BJ (cell line): ENCODE measurements around the gene GALK1. TPM values are rescaled to one million over a fixed set of nuclear protein-coding genes. Genes with fewer than 3 reads are reported as not detected.

Experiments used
- CTCF ChIA-PET: fragments of 350-600 bp; formaldehyde crosslinking; extraction: SDS; loops from one replicate; lab custom pipeline; 2021; ENCODE audit warnings: antibody characterized with exemption, inconsistent platforms; lab: Yijun Ruan, JAX
- POLR2A ChIA-PET: fragments of 300-600 bp; sonication (Branson Sonifier 250); formaldehyde crosslinking; extraction: SDS; loops from one replicate; lab custom pipeline; 2021; ENCODE audit warnings: antibody characterized with exemption; lab: Charles Lee
- DNase-seq: peaks from one replicate; pipeline ENCODE4 v3.0.0-alpha.2; 2011; ENCODE audit warnings: low read depth
- H3K27me3 ChIP-seq: 2 replicates; pipeline ENCODE4 v1.6.0; 2011; ENCODE audit warnings: low read length; ENCODE audit not compliant: control insufficient read depth, insufficient read depth
- H3K36me3 ChIP-seq: 2 replicates; pipeline ENCODE4 v1.5.1; 2011; ENCODE audit warnings: low read length; ENCODE audit not compliant: control insufficient read depth, insufficient read depth
- H3K4me3 ChIP-seq: 2 replicates; pipeline ENCODE4 v1.5.1; 2011; ENCODE audit warnings: low read depth, mild to moderate bottlenecking, control low read depth, low read length
- polyA plus RNA-seq: library from polyadenylated mRNA; depleted of rRNA; stranded (reverse); fragments of >200 nt; gene quantifications from 2 replicates; pipeline ENCODE4 v1.2.3, GENCODE V29; 2011
- TF ChIP-seq, protein P1 (sequence below): IDR thresholded peaks from 2 replicates; pipeline ENCODE4 v1.5.1; 2011; ENCODE audit warnings: low read depth, mild to moderate bottlenecking, control low read depth, inconsistent platforms, low read length, moderate library complexity; ENCODE audit not compliant: insufficient read depth

The GALK1 gene
- polyA plus RNA-seq, 1 experiment: 35.8 TPM

DNA sequence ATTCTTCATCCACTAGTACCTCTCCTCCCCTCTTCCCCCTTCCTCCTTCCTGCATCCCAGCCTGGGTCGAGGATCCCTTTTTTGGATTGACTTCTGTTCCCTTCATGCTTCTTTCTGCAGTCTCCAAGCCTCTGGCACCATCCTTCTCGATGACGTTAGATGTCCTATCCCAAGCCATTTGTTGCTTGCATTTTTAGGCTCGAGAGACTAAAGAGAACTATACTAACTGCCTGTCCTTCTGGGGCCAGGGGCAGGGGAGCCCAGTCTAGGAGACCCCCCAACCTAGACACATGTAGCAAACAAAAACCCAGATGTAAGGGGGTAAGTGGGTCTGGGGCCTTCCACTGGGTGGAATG lies 43.5 kb upstream of the GALK1 start:
- DNase-seq: no peak

DNA sequence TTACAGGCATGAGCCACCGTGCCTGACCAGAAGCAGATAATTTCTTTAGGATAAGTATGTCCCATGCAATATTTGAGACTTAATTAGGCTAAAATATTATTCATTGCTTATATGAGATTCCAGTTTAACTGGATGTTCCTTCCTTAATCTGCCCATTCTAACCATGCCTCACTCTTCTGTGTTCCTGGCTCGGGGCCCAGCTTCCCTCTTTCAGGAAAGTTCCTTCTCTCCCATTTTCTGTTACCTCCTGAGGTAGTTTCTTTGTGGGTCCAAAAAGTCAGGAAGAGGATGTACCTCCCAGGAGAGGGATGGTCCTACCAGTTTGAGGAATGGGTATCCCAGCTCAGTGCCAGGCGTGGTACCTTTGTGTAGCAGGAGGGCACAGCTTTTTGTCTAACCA lies 42.9 kb upstream of the GALK1 start:
- Histone ChIP-seq H3K36me3 (peaks cover 14% of the 10 kb centered on the region), H3K27me3 (no peaks in the 10 kb centered on the region), H3K4me3 (no peak overlapping the region)
- DNase-seq: no peak
- POLR2A ChIA-PET: no interaction called here
- TF ChIP-seq, protein P1, sequence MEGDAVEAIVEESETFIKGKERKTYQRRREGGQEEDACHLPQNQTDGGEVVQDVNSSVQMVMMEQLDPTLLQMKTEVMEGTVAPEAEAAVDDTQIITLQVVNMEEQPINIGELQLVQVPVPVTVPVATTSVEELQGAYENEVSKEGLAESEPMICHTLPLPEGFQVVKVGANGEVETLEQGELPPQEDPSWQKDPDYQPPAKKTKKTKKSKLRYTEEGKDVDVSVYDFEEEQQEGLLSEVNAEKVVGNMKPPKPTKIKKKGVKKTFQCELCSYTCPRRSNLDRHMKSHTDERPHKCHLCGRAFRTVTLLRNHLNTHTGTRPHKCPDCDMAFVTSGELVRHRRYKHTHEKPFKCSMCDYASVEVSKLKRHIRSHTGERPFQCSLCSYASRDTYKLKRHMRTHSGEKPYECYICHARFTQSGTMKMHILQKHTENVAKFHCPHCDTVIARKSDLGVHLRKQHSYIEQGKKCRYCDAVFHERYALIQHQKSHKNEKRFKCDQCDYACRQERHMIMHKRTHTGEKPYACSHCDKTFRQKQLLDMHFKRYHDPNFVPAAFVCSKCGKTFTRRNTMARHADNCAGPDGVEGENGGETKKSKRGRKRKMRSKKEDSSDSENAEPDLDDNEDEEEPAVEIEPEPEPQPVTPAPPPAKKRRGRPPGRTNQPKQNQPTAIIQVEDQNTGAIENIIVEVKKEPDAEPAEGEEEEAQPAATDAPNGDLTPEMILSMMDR: no peak
- CTCF ChIA-PET: interaction anchor here (0.8 to 2.2 kb wide), 3 partner anchors 9 to 21 kb away, joined by 3 to 11 read pairs (median 4); no protein-coding TSS in a partner anchor

More for the DNA sequence above, 43.5 kb upstream of the GALK1 start:
- Histone ChIP-seq H3K4me3 (no peak overlapping the region), H3K27me3 (no peaks in the 10 kb centered on the region), H3K36me3 (peaks cover 19% of the 10 kb centered on the region)
- ChIA-PET POLR2A (no interaction called here), CTCF (interaction anchor here (0.8 to 2.2 kb wide), 4 partner anchors 10 to 22 kb away, joined by 3 to 11 read pairs (median 4); no protein-coding TSS in a partner anchor)
- TF ChIP-seq, protein P1: no peak

DNA sequence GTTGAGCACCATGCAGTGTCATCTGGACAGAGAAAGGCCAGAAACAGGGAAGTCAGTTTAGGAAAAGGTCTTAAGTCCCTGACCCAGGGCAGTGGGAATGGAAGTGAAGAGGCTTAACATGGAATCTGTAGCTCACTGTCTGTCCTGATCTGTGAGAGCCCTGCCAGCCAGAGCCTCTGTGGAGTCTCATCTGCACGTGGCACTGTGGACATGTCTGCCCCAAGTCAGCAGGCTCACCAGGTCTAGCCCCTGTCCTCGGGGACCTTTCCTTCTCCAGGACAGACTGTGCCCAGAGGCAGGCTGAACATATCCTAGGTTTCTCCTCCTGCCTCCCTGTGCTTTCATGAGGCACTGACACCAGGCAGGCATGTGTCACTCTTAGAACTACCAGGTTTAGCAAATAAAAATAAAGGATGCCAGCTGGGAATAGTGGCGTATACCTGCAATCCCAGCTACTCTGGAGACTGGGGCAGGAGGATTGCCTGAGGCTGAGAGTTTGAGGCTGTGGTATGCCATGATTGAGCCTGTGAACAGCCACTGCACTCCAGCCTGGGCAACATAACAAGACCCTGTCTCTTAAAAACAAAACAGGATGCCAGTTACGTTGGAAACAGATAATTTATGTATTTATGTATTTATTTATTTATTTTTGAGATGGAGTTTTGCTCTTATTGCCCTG lies 42.0 kb upstream of the GALK1 start:
- DNase-seq: no peak
- Histone ChIP-seq H3K4me3 (no peak overlapping the region), H3K27me3 (no peaks in the 10 kb centered on the region), H3K36me3 (peaks cover 7% of the 10 kb centered on the region; the same call in 1 of the 2 replicates)
- TF ChIP-seq, protein P1: no peak
- ChIA-PET CTCF (interaction anchor here (1.5 kb wide), 1 partner anchor 23 kb away, joined by 4 read pairs; no protein-coding TSS in a partner anchor), POLR2A (no interaction called here)

DNA sequence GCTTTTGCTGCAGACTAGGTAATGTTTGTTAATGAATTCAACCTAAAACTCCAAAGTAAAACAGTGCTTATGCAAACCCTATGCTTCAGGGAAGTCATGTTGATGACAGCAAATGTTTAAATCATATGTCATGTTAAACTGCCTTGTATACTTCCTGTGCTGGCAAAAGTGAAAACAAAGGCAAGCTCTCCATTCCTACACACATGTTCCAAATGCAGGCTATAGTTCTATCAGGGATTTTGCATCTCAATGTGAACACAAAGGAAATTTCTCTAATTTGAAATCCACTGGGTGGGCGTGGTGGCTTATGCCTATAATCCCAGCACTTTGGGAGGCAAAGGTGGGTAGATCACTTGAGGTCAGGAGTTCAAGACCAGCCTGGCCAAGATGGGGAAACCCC lies 38.9 kb upstream of the GALK1 start:
- Histone ChIP-seq H3K4me3 (no peak overlapping the region), H3K36me3 (peaks cover 4% of the 10 kb centered on the region), H3K27me3 (no peaks in the 10 kb centered on the region)
- CTCF ChIA-PET: interaction anchor here (1.7 kb wide), 1 partner anchor 10 kb away, joined by 4 read pairs; no protein-coding TSS in a partner anchor
- no peak for DNase-seq
- POLR2A ChIA-PET: no interaction called here
- TF ChIP-seq, protein P1: no peak

DNA sequence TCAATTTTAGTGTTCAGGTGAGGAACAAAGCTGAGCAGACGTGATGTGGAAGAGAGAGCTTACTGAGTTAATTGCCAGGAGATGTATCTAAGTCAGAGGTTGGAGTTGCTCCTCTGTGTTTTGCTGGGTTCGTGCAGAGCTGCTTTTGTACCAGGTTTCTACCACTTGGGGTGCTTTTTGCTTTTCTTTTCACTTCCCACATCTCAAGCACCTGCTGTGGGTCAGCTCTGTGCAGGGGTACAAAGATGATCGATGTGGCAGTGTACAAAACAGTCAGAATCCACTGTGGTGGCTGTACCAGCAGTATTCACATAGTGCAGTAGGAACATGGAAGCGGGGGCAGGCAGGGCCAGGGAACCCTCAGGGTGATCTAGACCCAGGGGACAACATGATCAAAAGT lies 34.4 kb upstream of the GALK1 start:
- TF ChIP-seq, protein P1: no peak
- H3K36me3 ChIP-seq: peaks cover 10% of the 10 kb centered on the region
- POLR2A ChIA-PET: no interaction called here
- CTCF ChIA-PET: interaction anchor here (0.8 to 1.9 kb wide), 3 partner anchors 9 to 17 kb away, joined by 3 to 4 read pairs (median 3); no protein-coding TSS in a partner anchor
- no peaks in the 10 kb centered on the region for H3K27me3 ChIP-seq
- H3K4me3 ChIP-seq: no peak overlapping the region
- DNase-seq: no peak
